HG02759 (cell line): ENCODE measurements around the gene DHH.

Source experiments
- ATAC-seq: cut with Tn5 transposase; IDR thresholded peaks from one replicate; pipeline ENCODE4 v1.9.1; 2021; ENCODE audit warnings: mild to moderate bottlenecking, moderate library complexity; ENCODE audit not compliant: unreplicated experiment

DHH gene

DNA sequence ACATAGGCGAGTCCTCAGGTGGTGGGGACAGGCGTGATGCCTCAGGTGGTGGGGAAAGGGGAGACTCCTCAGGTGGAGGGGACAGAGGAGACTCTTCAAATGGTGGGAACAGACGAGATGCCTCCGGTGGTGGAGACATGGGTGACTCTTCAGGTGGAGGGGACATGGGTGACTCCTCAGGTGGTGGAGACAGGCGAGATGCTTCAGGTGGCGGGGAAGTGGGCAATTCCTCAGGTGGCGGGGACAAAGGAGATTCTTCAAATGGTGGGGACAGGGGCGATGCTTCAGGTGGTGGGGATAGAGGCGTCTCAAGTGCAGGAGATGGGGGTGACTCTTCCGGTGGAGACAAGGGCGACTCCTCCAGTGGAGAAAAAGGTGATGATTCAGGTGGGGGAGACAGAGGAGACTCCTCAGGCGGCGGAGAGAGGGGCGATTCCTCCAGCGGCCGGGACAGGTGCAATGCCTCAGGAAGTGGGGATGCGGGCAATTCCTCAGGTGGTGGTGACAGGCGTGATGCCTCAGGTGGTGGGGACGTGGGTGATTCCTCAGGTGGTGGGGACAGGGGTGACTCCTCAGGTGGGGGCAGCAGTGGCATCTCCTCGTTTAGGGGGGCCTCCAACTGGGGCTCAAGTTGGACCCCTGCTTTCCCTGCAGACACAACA is 42.7 kb downstream of the DHH start:
- ATAC-seq, result no peak

- no peak for ATAC-seq
Observed at GRCh38 chr12:49051373-49051764, 43.2 kb downstream of the DHH start.

DNA sequence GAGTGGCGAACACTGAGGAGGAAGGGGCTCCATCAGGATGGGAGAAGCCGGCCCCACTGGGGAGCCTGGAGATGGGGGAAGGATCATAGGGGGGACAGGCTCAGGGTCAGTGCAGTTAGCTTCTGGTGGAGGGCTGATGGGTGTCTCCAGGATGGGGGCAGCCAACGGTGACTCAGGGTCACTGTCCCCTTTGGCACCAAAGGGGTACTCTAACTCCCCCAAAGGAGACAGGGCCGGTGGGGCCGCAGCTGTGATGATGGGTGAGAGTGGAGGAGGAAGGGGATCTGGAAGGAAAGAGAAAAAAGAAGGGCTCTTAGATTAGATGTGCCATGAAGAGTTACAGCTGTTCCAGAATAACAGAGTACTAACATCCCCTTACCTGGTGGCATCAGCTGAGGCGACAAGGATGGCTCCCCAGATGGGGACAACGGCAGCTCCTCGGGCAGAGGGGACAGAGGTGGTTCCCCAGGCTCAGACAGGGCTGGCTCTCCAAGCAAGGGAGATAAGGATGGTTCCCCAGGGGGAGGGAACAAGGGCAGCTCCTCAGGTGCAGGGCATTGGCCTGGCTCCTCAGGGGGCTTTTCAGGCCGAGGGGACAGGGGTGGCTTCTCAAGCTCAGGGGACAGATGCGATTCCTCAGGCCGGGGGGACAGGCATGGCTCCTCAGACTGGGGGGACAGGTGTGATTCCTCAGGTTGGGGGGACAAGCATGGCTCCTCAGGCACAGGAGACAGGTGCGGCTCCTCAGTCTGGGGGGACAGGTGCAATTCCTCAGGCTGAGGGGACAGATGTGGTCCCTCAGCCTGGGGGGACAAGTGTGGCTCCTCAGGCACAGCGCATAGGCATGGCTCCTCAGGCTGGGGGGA is 43.9 kb downstream of the DHH start:
- no peak for ATAC-seq

GRCh38 chr12:49049566-49050224 is 44.9 kb downstream of the DHH start:
- ATAC-seq, result no peak

DNA sequence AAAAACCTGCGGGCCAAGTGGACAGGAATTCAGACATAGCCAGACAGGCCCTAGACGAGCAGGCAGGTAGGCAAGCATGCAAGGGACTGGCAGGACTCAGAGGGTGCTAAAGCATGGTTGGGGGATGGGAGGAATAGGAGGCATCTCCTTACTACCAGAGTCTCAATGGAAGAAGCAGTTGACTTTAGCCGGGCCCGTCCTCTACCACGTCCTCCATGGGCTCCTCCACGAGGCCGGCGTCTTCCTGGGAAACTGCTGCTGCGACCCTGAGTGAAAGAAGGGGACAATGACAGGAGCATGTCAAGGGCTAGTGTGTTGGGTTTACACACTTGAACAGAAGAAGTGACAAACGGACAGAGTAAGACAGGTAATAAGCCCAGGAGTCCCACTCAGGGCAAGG is 45.6 kb downstream of the DHH start:
- no peak for ATAC-seq

DNA sequence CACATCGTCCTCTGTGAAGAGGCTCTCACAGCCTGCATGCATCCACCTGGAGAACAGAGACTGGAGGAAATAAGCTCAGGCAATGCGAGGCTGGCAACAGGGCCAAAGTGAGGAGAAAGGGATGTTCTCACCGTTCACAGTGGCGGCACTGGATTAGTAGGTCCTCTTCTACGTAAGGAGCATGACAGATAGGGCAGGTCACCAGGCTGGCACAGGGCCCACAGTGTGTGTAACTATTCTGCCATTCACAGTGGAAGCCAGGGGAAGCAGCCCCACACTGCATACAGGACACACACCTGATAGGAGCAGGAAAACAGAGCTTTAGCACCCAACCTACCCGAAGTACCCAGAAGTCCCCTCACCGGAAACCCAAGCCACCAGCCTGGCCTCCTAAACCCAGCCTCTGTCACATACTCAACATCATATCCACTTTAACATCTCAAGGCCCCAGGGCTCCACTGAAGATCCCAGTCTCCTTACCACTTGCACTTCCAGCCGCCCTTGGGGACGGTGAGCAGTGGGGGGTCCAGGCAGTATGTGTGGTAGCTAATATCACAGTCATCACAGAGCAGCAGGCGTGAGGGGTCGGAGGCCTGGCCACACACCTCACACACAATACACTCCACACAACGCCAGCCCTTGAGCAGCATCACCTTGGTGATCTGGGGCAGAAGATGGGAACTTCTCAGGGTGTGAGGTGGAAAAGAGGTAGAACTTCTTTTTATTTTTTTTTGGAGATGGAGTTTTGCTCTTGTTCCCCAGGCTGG is 48.3 kb downstream of the DHH start:
- no peak for ATAC-seq

GRCh38 chr12:49044660-49045059 is 49.9 kb downstream of the DHH start:
- no peak for ATAC-seq

DNA sequence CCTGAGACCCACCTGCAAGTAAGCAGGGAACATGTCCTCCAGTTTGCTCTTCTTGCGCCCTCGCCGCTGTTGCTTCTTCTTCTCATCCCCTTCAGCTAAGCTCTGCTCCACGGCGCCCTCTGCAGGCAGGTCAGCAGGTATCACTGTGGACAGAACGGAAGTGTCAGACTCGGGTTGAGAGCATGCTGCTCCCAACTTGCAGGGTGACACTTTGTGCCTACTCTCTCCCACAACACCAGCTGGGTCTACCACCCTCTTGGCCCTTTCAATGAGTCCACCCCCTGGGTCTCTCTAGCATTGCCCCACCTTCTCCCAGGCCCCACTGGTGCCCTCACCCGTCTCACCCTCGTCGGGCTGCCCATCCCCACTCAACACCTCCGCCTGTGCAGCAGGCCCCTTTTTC is 50.7 kb downstream of the DHH start:
- no peak for ATAC-seq

DNA sequence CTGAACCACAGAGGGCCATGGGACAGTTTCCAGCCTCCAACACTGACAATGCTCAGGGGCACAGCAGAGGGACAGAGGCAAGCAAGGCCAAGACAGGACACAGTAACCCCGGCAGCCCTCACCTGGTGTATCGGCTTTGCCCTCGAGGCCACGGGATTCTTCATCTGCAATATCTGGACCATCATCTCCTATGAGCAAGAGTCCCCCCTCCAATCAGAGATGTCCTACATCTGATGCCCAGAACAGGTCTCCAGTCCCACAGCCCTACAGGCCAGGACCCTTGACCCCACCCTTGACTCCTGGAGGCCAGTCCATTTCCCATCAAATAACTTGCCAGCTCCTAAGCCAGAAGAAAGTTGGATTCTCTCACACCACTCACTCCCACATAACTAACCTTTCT is 51.4 kb downstream of the DHH start:
- ATAC-seq, result no peak

DNA sequence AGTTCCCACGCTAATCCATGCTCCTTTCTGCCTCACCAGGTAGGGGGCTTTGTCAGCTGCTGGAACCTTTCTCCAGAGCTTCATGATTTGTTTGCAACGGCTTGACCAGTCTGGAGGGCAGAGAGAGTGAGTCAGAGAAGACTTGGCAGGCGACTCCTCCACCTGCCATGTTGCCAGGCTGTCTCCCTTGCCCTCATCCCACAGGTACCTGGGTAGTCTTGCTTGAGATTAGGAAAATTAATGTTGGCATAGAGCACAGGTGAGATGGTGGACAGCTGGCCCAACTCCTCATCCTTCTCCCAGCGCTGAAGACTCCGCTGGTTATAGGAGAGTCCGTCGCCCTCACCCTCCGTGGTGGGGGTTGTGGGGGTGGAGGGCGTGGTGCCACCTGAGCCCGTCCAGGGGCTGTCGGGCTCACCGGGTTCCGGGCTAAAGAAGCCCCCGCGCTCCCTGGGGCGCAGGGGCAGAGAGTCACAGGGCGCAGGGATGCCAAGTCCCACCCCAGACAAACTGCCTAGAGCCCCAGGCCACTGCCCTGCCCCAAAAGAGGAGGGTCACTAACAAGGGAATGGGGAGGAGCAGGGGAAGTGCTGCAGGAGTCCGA is 52.6 kb downstream of the DHH start:
- ATAC-seq, result no peak

DNA sequence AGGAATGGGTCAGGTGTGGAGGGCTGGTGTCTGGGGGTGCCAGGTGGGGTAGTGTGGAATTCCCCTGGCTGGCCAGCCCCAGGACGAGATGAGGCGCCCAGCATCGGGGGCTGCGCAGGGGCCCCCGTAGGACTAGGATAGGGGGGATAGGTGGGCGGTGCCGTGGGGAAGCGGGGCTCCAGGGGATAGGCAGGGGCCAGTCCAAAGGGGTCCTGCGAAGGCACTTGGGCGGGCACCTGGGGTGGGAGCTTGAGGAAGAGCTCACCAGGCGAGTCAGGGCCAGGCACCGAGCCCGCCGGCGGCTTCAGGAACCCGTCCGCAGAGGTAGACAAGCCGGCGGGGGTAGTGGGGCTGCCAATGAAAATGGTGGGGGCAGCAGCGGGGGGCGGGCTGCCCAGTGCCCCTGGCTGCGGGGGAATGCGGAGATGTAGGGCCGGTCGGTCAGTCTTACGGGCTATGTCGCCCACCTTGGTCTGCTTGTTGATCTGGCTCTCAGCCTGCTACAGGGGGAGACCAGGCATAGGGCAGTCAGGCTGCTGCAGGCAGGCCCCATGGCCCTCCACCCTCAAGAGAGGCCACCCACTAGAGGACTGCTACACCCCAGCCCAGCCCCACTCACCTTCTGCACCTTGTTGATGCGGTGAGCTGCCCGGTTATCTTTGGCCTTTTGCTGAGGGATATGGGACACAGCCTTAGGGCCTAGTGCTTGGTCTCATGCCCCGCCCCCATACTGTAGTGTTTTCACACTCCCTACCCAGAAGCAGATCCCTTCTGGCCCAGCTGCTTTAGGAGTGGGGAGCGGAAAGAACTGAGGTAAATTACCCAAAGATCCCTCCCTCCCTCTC is 53.3 kb downstream of the DHH start:
- ATAC-seq, result no peak

DNA sequence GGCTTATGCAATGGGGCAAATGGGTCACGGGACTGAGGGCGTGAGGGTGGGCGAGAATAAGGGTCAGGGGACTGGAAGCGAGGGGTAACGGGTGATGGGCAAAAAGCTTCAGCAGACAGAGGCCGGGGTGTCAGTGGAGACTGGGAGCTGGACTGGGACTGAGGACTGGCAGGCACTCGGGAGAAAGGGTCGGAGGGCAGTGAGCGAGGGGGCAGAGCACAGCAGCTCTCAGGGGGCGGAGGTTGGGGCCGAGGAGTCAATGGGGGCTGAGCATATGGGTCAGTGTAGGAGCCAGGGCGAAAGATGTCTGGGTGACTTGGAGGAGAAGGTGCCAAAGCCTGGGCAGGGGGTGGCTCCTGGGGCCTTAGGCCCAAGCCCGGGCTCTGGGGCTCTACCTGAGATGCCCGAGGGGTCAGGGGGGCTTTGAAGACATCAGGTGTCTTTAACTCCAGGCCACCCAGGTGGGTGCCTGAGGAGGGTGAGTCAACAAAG is 54.2 kb downstream of the DHH start:
- ATAC-seq, result no peak

- ATAC-seq, result no peak
Observed at GRCh38 chr12:49039421-49040363, 54.9 kb downstream of the DHH start.

GRCh38 chr12:49038291-49038955 is 56.2 kb downstream of the DHH start:
- ATAC-seq, result no peak

- ATAC-seq, result no peak
Observed at GRCh38 chr12:49037947-49038237, 56.7 kb downstream of the DHH start.

GRCh38 chr12:49037111-49037946 is 57.3 kb downstream of the DHH start:
- ATAC-seq, result no peak
